Right forelimb (tissue), 1 donor: Measurements from ENCODE around the gene HYI.
"Not testable (repeated sequence)": the region's sequence is repeated elsewhere in the genome, so short reads cannot be mapped to it uniquely, and the experiment has no call there.

Experiments used
- DNase-seq: peaks from one replicate; pipeline ENCODE4 v3.0.0-alpha.2; 2018

HYI gene

DNA sequence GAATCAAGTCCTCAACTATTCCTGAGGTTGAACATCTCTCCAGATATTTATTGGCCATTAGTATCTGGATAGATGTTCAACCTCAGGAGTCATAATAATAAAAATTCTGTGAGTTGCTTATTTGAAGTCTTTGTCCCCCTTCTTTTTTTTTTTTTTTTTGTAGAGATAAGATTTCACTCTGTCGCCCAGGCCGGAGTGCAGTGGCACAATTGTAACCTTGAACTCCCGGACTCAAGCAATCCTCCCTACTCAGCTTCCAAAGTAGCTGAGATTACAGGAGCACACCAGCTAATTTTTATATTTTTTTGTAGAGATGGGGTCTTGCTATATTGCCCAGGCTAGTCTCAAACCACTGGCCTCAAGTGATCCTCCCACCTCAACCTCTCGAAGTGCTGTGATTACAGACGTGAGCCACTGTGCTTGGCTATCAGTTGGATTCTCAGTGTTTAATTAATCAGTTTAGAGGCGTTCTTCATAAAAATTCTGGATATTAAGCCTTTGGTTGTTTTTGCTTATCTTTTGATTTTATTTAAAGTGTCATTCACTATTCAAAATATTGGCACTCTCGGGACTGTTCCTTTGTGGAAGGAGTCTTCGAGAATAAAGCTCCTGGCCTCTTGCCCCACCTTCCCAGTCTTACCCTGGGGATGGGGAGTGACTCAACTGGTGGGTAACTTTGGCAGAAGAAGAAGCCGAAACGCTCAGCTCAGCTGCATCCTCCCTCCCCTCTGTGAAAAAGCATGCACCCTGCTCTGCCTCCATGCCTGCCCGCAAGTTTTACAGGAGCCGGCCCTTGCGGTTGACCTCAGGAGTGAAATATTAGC, 11.2 kb upstream of the HYI start:
- no peak for DNase-seq

DNA sequence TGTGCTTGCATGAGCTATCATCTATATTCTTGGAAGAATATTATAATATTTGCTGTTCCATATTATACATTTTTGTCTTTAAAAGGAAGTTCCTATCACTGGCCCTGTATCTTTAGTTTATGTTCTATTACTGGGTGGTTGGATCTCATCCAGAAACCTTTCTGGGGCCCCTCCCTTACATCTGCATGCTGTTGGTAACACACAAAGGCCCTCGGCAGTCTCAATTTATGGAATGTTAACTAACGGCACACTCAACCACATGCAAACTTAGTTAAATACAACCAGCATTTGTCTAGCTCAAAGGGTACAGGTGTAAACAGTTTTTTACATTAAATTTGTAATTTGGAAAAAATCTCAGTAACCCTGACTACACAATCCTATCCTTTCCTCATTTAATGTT, 9.7 kb upstream of the HYI start:
- DNase-seq = no peak

DNA sequence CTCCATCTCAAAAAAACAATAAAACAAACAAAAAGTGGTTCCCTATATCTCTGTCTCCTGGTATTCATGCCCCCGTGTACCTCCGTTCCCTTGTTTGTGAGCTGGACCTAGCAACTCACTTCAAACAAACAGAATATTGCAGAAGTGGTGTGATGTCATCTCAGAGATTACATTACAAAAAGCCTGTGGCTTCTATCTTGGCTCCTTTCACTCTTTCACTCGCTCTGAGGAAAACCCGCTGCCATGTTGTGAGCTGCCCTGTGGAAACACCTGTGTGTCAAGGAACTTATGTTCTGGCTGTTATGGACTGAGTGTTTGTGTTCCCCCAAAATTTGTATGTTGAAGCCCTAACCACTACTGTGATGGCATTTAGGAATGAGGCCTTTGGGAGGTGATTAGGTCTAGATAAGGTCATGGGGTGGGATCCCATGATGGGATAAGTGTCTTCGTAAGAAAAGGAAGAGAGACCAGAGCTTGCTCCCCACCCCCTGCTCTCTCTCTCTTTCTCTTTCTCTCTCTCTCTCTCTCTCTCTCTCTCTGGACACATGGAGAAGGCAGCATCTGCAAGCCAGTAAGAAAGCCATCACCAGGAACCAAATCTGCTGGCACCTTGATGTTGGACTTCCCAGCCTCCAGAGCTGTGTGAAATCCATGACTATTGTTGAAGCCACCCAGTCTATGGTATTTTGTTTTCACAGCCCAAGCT, 7.4 kb upstream of the HYI start:
- no peak for DNase-seq

DNA sequence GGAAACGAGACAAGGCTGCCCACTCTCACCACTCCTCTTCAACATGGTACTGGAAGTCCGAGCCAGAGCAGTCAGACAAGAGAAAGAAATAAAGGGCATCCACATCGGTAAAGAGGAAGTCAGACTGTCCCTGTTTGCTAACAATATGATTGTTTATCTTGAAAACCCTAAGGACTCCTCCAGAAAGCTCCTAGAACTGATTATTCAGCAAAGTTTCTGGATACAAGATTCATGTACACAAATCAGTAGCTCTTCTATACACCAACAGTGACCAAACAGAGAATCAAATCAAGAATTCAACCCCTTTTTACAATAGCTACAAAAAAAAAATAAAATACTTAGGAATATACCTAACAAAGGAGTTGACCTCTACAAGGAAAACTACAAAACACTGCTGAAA, 4.6 kb upstream of the HYI start:
- DNase-seq = not testable (repeated sequence)

DNA sequence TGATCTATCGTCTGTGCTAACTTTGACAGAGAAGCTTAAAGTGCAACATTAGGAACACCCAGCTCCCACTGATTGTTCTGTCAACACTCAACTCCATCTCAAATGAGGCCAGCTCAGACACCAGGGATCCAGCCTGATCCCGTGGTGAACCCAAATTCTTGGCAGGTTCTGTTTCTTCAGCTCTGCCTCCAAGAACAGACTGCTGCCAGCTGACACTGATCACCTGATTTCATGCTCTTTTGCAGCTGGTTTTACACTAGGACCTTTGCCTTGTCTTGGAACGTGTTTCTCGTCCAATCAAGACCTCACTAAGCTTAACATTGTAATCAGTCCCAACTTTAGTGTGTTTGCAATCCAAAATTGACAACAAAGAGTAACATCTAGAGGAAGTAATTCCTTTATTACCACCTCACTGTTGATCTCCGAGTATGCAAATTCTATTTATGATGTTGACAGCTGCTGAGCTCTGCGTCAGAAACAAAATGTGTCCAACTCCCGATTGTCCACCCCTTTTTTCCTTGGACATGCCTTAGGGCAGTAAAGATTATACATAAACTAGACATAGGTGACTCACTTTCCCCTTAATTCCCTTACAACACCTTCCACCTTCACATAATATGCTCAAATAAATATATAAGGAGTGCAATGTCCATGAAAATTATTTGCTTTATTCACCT, 1.6 kb upstream of the HYI start:
- DNase-seq = peak; percentile 20

DNA sequence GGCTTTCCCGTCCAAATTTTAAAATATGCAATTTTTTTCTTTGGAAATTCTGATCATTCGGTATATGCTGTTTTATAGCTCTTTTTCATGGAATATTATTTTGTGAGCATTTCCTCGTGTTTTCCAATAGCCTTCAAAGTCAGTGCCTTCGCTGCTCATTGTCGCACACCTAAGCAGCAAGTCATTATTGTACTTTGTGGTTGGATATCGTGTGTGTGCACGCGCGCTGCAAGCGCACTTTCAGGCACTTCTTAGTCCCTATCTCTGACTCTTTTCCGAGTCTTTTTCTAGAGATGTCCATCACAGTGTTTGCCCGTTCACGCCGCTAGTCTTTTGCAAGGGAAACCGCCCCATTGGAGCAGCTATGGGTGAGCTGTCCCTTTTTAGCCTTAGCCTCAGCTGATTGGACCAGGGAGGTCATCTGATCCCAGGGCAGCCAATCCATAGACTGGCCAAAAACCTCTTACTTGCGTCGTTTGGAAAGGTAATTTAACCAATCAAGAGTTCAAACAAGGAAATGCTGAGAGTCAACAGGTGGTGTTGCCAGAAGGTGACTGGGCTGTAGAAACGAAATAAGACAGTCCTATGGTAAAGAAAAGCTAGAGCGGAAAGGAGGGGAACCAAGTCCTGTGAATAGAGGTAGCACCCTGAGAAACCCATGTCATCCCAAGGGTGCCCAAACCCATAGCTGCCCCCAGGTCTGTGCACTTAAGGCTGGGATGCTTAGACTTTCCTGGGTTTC, 710 bp upstream of the HYI start:
- DNase-seq = peak; percentile 74

DNA sequence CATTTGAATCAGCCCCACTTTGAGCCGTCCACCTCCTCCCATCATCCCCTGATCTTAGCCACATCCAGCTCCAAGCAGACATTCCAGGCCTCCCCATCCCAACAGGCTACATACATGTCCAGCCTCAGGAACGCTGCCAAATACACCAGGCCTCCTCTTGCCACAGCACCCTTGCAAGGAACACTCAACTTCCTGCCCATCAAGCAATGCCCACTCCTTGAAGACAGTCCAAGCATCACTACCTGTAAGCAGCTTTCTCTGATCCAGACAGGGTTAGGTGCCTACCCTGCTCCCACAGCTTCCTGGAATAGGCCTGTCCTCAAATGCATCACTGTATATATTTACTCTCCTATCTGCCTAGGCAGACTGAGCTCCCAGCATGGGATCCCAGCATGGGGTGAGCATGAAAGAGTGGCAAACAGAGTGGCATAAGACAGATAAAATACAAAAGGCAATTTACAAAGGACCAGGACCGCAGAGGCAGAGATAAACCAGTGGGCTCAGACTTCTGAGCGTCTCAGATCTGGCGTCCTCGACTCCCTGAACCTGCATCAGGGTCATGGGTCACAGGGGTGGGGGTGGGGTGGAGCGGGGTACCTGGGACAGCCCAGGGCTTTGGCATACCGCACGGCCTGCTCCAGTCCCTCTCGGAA, 816 bp downstream of the HYI start:
- peak; percentile 54 for DNase-seq

DNA sequence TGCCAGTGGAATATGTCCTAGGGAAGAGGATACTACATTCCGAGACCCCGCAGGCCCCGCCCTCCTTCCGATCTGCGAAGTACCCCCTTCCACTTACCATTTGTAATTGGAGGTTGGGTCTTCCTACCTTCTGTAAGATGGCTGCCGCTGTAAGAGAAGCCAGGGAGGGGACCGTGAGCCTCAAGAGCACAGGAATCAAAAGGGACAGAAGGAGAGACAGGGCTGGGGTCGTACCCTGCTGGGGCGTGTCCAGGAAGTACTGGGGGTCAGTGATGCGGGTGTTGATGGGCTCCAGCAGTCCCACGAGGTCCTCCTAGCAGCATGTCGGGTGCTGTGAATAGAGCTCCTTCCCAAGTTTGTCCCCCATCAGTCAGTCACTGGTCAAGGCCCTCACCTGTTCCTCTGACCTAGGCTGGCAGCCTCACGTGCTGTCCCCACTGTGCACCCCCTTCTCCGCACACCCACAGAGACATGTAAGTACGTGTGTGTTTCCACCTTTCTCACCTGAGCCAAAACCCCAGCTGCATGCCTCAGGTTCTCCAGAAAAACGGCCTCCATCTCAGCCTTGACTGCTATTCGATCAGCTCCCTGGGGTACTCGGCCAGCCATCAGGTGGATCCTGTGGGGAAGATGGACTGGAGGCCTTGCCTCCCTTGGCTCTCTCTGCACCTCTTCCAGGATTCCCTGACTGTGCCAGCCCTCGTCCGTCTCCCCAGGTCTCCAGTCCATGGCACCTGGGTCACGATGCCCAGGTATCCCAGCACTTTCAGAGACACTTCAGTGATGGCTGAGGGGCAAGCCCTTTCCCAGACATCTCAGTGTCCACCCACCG, 1.8 kb downstream of the HYI start:
- peak; percentile 42 for DNase-seq

DNA sequence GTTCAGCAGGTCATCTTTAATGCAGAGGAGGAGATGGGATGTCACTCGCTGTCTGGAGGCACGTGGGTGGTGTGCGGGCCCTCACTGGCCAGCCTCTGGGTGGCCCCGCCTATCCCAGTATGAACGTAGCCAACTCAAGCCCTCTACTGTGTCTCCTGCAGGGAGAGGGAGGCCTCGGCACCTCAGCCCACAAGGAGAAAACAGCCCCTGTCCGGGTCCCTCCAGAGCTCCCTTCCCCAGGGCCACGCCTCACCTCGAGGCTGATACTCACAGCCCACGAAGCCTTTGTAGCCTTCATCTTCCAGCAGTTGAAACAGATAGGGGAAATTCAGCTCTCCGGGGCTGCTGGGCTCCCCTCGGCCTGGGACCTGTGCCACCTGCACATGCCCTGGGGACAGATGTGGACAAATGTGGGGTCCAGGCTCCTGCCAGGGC, 2.6 kb downstream of the HYI start:
- peak; percentile 37 for DNase-seq

DNA sequence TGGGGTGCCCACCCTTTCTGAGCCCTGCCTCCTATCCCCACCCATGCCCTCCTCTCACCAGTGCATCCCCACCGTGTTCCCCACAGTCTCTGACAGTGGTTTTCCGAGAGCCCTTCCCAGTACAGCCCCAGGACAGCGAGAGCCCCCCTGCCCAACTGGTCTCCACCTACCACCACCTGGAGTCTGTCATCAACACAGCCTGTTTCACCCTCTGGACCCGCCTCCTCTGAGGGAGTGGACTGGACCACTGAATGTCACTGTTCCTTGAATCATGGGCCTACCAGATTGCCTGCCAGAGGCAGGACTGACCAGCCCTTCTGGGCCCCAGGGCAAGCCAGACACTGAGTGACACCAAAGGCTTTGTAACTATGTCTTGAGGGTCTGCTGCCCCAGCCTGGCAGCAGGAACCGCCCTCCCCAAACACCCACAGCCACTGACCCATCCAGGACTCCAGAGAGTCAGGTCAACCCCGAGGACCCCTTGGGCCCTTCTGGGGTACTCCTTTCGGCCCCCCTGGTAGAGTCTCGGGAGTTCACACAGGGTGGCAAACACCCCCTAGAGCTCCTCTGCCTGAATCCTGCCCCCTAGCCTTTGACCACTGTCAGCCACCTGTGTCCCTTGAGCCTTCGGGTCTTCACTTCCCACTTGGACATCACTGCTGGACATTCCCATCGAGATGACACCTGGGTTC, 3.3 kb downstream of the HYI start:
- DNase-seq = peak; percentile 42

DNA sequence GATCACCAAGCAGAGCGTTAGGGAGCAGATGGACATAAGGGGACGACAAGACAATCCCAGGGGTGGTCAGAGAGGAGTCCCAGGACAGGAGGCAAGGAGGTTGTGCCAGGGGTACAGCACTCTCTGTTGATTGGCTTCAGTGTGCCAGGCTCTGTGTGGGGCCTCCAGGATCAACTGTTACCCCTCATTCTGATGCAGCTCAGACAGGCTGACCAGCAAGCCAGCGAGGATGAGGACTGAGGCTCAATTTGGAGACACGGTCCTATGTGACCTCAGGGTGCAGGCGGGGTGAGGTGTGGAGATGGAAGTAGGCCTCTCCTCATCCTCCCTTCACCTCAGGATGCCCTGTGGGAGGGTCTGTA, 4.0 kb downstream of the HYI start:
- DNase-seq = peak; percentile 34

DNA sequence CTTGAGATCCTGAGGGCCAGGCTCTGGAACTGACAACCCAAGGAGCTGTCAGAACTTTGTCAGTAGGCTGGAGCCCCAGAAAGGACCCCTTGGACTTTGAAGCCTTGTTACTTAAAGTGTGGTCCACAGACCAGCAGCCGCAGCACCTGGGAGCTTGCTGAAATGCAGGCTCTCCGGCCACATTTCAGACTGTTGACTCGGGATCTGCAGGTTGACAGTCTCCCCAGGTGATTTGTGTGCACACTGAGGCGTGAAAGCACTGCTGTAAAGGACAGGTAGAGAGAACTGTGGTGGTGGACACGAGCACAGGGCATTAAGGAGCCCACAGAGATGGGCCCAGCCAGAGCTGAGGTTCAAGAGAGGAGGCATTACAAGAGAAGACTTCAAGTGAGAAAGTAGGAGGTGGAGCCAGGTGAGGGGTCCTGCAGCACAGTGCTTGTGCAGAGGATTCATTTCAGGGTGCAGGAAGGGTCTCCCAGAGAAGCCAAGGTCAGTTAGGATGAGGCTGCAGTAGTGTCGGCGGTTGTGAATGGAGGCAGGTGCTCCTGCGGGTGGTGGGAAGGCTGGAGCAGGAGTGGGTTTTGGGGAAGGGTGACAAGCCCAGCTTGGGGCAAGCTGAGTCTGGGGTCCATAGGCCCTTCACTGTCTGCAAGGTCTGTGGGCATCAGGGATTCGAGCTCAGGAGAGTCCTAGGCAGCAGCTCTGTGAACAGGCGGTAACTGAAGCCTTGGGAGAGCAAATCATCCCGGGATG, 4.6 kb downstream of the HYI start:
- DNase-seq = peak; percentile 34

DNA sequence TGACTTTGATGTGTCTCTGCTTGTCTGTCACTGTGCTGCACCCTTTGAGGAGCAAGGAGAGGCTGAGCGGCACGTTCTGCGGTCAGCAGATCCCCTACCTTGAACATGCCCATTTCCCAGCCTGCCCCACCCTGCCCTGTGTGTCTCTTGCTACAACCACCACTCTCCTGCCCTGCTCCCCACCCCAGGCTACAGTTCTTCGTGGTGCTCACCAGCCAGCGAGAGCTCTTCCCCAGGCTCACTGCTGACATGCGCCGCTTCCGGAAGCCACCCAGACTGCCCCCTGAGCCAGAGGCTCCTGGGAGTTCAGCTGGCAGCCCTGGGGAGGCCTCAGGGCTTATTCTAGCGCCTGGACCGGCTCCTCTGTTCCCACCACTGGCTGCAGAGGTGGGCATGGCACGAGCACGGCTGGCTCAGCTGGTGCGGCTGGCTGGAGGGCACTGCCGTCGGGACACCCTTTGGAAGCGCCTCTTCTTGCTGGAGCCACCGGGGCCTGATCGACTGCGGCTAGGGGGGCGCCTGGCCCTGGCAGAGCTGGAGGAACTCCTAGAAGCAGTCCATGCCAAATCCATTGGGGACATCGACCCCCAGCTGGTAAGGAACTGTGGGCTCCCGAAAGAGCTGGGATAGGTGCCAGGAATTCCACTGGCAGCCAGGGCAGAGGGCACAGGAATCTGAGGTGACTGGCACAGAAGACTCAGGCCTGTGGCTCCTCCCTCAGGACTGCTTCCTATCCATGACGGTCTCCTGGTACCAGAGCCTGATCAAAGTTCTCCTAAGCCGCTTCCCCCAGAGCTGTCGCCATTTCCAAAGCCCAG, 5.6 kb downstream of the HYI start:
- peak; percentile 37 for DNase-seq

DNA sequence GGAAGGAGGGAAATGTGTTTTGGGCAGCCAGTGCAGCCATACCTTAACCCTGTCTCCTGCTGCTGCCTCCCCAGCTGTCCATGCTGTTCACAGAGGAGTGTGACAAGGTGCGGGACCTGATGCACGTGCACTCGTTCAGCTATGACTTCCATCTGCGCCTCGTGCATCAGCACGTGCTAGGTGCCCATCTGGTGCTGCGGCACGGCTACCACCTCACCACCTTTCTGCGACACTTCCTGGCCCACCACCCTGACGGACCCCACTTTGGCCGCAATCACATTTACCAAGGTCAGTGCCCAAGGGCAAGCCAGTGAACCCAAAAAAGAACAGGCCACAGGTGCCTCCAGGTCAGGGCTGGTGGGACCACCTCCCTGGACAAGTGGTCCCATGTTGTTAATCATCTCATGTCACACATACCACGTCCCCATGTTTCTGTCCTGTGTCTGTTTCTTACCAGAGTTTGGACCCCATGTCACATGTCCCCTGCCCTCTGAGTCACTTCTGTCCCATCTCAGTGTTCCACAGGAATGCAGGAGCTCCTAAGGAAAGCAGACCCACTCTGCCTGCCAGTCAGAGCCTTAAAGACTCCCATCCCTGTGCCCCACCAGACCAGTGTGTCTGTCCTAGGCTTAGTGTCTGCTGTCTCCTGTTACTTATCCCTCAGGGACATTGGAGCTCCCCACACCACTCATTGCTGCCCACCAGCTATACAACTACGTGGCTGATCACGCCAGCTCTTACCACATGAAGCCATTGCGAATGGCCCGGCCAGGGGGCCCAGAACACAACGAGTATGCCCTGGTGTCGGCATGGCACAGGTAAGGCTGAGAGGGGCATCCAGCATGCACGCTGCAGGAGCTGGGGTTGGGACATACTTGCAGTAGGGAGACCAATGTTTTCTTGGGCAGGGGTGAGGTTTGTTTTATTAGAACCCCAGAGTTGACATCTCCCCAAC, 6.6 kb downstream of the HYI start:
- DNase-seq = peak; percentile 37

DNA sequence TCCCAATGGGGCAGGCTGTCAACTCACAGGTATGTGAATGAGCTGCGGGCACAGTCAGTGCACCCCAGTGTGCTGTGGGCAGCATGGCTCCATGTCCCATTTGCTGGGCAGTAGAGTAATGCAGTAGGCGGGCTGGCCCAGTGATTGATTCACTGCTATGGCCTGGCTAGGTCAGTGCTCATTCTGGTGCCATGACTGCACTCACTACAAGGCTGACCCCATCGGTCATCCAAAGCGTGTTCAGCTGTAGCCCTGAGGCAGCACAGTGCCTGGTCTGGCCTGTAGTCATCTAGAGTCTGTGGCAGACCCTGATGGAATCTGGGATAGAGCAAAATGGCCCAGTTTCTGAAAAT, 7.4 kb downstream of the HYI start:
- DNase-seq = peak; percentile 9

DNA sequence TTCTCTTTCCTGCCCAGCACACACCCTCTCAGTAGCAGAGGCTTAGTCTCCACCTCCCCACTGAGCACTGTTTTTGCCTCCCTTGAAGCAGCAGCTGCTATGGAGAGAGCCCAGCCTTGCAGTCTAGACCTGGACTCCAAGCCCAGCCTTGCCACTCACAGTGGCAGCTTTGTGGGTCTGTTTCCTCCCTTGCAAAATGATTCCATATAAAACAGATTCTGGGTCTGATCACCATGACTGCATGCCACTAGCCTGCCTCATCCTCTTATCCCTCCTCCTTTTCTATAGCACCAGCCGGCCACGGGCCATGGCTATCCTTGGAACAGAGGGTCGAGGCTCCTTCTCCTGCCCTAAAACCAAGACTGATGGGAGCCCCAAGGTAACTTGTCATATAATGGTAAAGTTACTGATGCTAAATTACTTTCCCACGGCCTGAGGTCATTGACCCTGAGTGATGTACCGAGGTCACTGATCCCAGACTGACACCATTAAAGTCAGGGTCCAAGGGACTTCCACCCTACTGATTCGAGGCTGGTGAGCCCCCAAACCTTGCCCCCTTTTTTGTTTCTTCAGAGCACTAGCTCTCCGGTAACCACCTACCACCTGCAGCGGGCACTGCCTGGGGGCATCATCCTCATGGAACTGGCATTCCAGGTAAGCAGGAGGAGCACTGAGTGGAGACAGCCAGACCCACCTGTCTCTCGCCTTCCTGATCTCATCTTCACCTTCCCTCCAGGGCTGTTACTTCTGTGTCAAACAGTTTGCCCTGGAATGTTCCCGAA, 7.9 kb downstream of the HYI start:
- DNase-seq = peak; percentile 41

DNA sequence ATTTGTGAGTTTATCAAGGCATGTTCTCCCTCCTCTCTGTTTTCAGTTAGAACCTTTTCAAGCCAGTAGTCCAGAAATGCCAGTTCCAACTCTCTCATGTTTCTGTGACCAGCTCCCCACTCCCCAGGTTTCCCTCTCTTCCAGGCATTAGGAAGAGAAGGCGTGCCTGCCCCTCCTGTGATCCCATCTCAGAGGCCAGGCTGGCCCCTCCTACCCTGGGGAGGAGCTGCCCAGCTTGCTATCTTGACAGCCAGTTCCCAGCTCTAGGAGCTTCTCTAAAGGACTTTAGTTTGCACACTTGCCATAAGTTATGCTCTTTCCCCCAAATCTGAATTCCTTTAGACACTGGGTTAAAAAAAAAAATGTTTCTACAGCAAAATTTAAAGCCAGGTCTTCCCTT, 8.9 kb downstream of the HYI start:
- DNase-seq = peak; percentile 11
